ENCODE results near the gene PARD3B. TPM values are rescaled to one million over a fixed set of nuclear protein-coding genes. Genes with fewer than 3 reads are reported as not detected.

PARD3B gene
- total RNA-seq, 4 donors from 2014 or later = 6.5 to 17.3 (median 12.7) TPM

DNA sequence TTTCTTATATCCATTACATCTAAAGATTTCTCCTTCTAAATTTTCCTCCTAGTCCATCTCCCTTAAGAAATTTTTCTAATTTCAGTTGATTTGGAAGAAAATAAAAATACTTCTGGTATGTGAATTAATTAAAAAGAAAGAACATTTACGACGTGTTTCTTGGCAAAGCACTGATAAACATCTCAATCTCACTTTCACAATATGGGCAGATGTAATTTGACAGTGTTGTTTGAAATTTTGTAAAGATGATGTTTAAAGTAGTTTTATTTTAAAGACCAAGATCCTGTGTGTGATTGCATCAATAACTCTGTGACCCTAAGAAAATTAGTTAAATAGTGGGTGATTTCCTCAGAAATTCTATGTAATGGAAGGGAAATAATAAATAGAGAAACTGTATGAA is 510.0 kb downstream of the PARD3B start:
- no peak overlapping the region for H3K4me3 ChIP-seq (ENCODE audit: low read depth, poor library complexity, severe bottlenecking)
- TF ChIP-seq, protein P1, sequence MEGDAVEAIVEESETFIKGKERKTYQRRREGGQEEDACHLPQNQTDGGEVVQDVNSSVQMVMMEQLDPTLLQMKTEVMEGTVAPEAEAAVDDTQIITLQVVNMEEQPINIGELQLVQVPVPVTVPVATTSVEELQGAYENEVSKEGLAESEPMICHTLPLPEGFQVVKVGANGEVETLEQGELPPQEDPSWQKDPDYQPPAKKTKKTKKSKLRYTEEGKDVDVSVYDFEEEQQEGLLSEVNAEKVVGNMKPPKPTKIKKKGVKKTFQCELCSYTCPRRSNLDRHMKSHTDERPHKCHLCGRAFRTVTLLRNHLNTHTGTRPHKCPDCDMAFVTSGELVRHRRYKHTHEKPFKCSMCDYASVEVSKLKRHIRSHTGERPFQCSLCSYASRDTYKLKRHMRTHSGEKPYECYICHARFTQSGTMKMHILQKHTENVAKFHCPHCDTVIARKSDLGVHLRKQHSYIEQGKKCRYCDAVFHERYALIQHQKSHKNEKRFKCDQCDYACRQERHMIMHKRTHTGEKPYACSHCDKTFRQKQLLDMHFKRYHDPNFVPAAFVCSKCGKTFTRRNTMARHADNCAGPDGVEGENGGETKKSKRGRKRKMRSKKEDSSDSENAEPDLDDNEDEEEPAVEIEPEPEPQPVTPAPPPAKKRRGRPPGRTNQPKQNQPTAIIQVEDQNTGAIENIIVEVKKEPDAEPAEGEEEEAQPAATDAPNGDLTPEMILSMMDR (IDR thresholded peaks at IDR 0.05) = no peak
- no peak for TF ChIP-seq POLR2A (IDR thresholded peaks at IDR 0.05)
- intact Hi-C loops (cut with DNase I; ENCODE audit: low total_unique reads) = no loop called here
- WGBS, 2 donors = 35 to 36% methylated on average over 2 of the region's 2 CpGs
- DNase-seq (ENCODE audit: low spot score in 2 of 2) = no peak

DNA sequence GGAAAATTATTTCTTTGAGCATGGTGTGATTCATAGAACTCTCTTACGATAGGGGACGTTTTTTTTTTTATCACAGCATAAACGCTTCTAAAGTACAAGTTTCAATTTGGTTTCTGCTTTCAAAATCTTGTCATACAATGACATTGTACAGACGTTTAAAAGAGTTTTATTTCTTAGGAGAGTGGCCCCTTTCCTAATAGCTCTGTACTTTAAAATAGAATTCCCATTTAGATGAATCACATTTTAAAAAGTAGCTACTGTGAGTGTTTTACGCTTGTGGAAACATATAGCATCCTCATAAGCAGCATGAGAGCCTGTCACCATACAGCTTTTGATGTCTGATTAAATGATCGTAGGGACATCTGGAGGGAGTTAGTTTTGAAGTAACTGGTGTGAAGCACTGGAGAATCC is 510.9 kb downstream of the PARD3B start:
- WGBS, 2 donors = 54 to 70% methylated on average over 6 of the region's 6 CpGs
- TF ChIP-seq, protein P1 (IDR thresholded peaks at IDR 0.05) = no peak
- no peak for TF ChIP-seq POLR2A (IDR thresholded peaks at IDR 0.05)
- H3K4me3 ChIP-seq (ENCODE audit: low read depth, poor library complexity, severe bottlenecking) = no peak overlapping the region
- intact Hi-C loops (cut with DNase I; ENCODE audit: low total_unique reads) = no loop called here
- no peak for DNase-seq (ENCODE audit: low spot score in 2 of 2)

DNA sequence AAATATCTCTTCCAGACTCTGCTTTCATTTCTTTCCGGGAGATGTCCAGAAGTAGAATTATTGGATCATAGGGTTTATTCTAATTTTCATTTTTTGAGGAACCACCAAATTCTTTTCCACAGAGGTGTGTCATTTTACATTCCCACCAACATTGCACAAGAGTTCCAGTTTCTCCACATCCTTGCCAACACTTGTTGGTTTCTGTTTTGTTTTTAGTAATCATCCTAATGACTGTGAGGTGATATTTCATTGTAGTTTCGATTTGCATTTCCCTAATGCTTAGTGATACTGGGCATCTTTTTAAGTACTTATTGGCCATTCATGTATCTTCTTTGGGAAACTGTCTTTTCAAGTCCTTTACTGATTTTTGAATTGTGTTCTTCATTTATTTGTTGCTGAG is 513.1 kb downstream of the PARD3B start:
- WGBS, 2 donors = 92 to 95% methylated on average over 2 of the region's 2 CpGs
- no peak overlapping the region for H3K4me3 ChIP-seq (ENCODE audit: low read depth, poor library complexity, severe bottlenecking)
- DNase-seq (ENCODE audit: low spot score in 2 of 2) = no peak
- TF ChIP-seq, protein P1 (IDR thresholded peaks at IDR 0.05) = no peak
- no peak for TF ChIP-seq POLR2A (IDR thresholded peaks at IDR 0.05)
- intact Hi-C loops (cut with DNase I; ENCODE audit: low total_unique reads) = no loop called here

DNA sequence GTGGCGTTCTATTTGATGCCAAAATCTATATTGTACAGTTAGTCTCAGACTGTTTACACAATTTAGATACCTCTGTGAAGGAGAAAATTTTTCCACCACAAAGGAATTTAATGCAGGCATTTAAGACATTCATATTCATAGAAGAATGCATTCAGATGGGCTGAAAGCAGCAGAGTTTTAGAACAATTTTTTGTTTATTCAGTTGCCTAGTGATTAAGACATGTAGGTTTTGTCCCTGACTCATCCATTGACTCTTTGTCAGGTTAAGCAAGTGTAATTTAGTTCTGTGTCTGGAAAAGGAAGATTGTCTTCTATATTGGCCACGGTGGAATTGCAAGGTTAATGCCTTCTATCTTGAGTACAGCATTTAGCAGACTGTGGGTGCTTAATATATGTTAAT is 515.0 kb downstream of the PARD3B start:
- no peak for DNase-seq (ENCODE audit: low spot score in 2 of 2)
- 74 to 81% methylated on average over 2 of the region's 2 CpGs for WGBS, 2 donors
- no peak overlapping the region for H3K4me3 ChIP-seq (ENCODE audit: low read depth, poor library complexity, severe bottlenecking)
- intact Hi-C loops (cut with DNase I; ENCODE audit: low total_unique reads) = no loop called here
- TF ChIP-seq, protein P1 (IDR thresholded peaks at IDR 0.05) = no peak
- no peak for TF ChIP-seq POLR2A (IDR thresholded peaks at IDR 0.05)

DNA sequence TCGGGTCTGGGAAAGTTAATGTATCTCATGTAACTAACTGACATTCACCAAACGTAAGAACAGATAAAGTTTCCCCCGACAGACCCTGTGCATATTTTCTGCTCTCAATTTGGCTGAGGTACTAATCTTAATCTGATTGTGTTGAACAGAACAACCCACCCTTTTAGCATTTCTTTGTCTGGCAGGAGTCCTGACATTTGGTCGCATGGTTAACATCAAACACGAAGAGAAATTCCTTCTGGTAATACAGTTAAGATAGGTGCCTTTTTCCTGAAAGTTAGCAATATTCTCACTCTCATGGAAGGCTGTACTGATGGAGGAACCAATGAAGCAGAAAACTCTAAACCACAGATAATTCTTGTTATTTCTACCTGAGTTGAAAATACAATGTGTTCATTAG is 520.8 kb downstream of the PARD3B start:
- H3K4me3 ChIP-seq (ENCODE audit: low read depth, poor library complexity, severe bottlenecking) = no peak overlapping the region
- intact Hi-C loops (cut with DNase I; ENCODE audit: low total_unique reads) = no loop called here
- TF ChIP-seq, protein P1 (IDR thresholded peaks at IDR 0.05) = no peak
- TF ChIP-seq POLR2A (IDR thresholded peaks at IDR 0.05) = no peak
- no peak for DNase-seq (ENCODE audit: low spot score in 2 of 2)
- 87 to 92% methylated on average over 5 of the region's 5 CpGs for WGBS, 2 donors

DNA sequence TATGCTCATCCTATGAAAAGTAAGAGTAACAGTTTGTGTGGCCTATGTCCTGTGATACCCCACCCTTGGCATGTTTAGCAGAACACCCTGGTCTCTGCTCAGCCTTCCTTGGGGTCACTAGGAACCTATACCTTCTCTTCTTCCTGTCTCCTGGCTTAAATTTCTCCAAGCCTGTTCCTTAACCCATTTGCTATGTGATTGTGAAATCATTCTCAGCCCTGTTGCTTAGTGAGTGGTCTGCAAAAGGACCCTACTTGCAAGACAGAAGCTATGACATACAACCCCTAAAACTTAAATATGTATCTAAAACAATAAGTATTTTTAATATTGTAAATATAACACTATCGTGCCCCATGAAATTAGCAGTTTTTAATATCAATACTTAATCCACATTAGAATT is 524.7 kb downstream of the PARD3B start:
- TF ChIP-seq, protein P1 (IDR thresholded peaks at IDR 0.05) = no peak
- no peak for TF ChIP-seq POLR2A (IDR thresholded peaks at IDR 0.05)

More for the DNA sequence above, 524.7 kb downstream of the PARD3B start:
- 89 to 92% methylated on average over 1 of the region's 1 CpG for whole genome bisulfite sequencing, 2 donors
- H3K4me3 ChIP-seq (ENCODE audit: low read depth, poor library complexity, severe bottlenecking) = no peak overlapping the region
- DNase-seq (ENCODE audit: low spot score in 2 of 2) = no peak
- intact Hi-C loops (cut with DNase I; ENCODE audit: low total_unique reads) = no loop called here

All from lower leg skin (tissue), 4 donors.